ENCODE measurements around the gene CLTA. TPM values are rescaled to one million over a fixed set of nuclear protein-coding genes. Genes with fewer than 3 reads are reported as not detected.
"Not testable (repeated sequence)": the region's sequence is repeated elsewhere in the genome, so short reads cannot be mapped to it uniquely, and the experiment has no call there.

The CLTA gene
- total RNA-seq, 1 donor from 2014 or later, result 69.4 TPM

DNA sequence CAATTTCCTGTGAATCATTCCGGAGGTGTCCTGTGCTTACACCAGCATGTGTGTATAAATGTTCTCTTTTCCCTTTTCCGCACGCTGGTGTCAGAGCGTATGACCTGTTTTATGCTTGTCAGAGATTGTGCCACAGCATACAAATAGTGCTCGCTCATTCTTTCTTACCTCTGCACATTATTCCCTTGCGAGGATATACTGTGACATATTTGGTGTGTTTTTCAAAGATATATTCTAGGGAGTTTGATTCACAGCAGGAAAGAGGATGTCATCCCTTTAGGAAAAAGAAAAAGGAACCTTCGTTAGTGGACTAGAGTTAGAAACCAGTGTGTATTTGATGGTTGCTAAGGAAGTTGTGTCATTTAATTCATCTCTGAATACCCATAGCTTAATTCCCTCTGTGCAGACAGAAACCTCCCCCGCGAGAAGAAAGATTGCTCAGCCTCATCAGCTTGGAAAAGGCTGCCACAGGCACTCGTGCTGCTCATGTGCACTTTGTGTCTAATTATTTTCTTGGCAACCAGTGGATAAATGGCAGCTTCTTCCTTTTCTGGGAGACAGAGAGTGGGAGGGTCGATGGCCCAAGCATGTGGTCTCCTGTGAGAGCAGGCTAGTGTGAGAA is 36.3 kb upstream of the CLTA start:
- DNase-seq (ENCODE audit: missing footprints), result no peak
- peak; percentile 18 for ATAC-seq
- intact Hi-C loops (cut with DNase I), result no loop called here

GRCh38 chr9:36156116-36156515 is 34.6 kb upstream of the CLTA start:
- intact Hi-C loops (cut with DNase I), result no loop called here
- no peak for ATAC-seq
- DNase-seq (ENCODE audit: missing footprints), result no peak

DNA sequence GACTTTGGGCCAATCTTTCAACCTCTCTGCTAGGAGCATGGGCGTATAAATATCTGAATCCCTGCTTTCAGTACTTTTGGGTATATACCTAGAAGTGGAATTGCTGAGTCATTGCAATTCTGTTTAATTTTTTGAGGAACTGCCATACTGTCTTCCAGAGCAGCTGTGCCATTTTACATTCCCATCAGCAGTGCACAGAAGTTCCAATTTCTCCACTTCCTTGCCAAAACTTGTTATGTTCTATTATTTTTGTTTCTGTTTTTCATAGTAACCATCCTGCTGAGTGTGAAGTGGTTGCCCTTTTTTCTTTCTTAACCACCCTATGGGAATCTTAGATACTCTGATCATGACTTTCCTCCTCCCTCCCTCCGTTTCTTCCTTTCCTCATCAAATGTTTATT is 32.6 kb upstream of the CLTA start:
- DNase-seq (ENCODE audit: missing footprints) (no peak), ATAC-seq (peak; percentile 84)
- intact Hi-C loops (cut with DNase I), result no loop called here

DNA sequence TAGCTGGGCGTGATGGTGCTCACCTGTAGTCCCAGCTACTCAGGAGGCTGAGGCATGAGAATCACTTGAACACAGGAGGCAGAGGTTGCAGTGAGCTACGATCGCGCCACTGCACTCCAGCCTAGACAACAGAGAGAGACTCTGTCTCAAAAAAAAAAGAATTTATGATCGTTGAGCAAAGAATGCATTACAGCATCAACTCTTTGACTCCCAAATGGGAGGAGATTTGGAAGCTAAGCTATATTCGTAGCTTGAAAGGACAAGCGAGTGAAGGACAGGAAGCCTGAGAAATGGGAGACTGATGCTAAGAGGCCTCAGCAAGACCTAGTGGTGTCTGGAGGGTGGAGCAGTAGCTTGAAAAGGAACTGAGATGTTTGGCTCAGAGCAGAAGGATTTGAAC is 31.8 kb upstream of the CLTA start:
- intact Hi-C loops (cut with DNase I), result no loop called here
- ATAC-seq (peak; percentile 68), DNase-seq (ENCODE audit: missing footprints) (no peak)

DNA sequence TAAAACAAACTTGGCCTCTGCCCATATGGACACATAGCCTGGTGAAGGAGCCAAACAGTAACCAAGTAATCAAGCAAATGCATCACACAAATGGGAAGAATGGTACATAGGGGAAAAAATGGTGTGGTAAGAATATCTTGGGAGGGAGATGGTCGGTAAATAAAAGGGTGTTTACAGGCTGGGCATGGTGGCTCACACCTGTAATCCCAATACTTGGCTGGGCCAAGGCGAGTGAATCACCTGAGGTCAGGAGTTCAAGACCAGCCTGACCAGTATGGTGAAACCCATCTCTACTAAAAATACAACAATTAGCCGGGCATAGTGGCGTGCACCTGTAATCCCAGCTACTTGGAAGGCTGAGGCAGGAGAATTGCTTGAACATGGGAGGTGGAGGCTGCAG is 31.2 kb upstream of the CLTA start:
- intact Hi-C loops (cut with DNase I), result not testable (repeated sequence)

DNA sequence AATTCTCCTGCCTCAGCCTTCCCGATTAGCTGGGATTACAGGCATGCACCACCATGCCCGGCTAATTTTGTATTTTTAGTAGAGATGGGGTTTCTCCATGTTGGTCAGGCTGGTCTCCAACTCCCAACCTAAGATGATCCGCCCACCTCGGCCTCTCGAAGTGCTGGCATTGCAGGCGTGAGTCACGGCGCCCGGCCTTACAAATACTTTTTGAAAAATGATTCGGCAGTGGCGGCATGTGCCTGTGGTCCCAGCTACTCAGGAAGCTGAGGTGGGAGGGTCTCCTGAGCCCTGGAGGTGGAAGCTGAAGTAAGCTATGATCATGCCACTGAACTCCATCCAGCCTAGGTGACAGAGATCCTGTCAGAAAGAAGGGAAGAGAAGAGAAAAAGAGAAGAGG is 30.6 kb upstream of the CLTA start:
- ATAC-seq; intact Hi-C loops (cut with DNase I); DNase-seq (ENCODE audit: missing footprints): not testable (repeated sequence)

More for the DNA sequence above, 31.2 kb upstream of the CLTA start:
- DNase-seq (ENCODE audit: missing footprints); ATAC-seq: not testable (repeated sequence)

DNA sequence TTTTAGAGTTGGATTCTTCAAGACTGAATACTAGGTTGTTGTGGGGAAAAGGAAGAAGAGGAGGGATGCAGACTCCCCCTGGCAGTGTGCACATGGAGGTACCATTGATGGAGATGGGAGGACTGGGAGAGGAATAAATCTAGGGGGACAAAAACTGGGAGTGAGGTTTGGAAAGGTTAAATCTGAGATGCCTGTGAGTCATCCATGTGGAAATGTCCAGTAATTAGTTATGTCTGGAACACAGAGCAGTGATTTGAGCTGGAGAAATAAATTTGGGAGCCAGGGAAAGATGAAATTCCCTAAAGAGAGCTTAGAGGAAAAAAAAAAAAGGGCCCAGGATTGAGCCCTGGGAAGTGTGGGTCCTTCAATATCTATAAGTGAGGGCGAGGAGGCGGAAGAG is 29.5 kb upstream of the CLTA start:
- DNase-seq (ENCODE audit: missing footprints) (no peak), ATAC-seq (no peak)
- intact Hi-C loops (cut with DNase I), result no loop called here

DNA sequence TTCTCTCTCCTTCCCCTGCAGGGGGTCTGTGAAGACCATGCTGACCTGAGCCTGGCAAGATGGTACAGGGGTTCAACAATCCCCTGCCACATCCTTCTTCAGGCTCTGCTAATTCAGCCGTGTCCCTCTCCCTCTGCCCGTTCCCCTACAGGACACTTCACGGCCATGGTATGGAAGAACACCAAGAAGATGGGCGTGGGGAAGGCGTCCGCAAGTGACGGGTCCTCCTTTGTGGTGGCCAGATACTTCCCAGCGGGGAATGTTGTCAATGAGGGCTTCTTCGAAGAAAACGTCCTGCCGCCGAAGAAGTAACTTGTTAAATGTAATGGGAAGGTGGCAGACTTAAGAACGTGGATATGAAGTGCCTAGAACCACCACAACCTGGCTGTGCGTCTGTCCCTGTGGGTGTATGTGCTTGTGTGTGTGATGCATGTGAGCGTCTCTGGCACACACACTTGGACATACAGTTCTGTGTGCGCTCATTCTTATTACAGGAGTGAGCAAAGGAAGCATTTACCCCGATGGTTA is 28.4 kb upstream of the CLTA start:
- DNase-seq (ENCODE audit: missing footprints), result no peak

DNA sequence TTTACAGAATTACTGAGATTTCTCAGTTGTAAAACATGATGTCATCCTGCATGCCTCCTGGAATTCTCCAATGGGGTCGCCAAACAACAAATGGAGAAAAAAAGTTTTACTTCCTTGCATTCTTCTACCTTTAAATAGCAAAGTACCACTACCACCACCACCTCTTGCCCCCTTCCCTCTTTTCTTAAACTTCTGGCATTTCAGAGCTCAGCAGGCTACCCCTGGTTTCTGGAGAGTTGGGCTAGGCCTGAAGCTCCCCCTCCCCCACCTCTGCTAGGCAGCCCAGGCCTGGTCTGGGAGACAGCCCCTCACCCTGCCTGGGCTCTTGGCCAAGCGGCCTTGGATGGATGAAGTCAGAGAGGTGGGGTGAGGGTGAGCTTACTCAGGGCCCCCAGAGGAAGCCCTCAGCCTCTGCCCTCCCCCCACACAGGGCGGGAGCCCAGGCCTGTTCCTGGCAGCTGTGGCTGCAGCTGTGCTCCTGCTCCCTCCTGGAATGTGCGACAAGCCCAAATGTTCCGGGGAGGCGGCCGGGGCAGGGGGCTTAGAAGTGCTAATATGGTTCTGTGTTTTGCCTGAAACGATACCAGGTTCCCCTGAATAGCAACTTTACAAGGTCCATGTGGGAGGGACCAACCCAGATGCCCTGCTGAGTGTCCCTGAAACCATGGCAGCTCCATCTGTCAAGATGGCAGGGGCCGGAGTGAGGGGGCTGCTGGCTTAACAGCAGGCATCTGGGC is 27.5 kb upstream of the CLTA start:
- peak; percentile 87 for DNase-seq (ENCODE audit: missing footprints)
- intact Hi-C loops (cut with DNase I), result no loop called here

More for the DNA sequence above, 28.4 kb upstream of the CLTA start:
- no peak for ATAC-seq
- intact Hi-C loops (cut with DNase I), result no loop called here

GRCh38 chr9:36163786-36164170 is 26.9 kb upstream of the CLTA start:
- DNase-seq (ENCODE audit: missing footprints), result no peak
- ATAC-seq, result no peak
- intact Hi-C loops (cut with DNase I), result no loop called here

More for the DNA sequence above, 27.5 kb upstream of the CLTA start:
- peak; percentile 53 for ATAC-seq

DNA sequence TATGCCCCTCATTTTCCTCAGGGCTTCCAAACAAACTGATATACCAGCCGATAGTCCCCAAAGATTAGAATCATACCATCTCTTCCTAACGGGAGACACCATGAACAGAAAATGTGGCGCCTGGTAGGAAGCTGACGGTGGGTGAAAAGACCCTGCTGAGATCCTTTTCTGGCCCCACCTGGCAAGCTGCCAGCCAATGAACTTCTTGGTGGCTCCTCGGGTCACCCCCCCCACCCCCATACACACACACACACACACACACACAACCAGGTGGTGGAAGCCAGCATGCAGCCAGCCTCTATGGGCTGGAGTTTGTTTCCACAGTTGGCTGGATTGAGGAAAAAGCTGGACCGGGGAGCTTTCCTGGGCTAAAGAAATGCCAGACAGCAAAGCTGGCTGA is 26.3 kb upstream of the CLTA start:
- ATAC-seq, result no peak
- no peak for DNase-seq (ENCODE audit: missing footprints)
- intact Hi-C loops (cut with DNase I), result no loop called here

DNA sequence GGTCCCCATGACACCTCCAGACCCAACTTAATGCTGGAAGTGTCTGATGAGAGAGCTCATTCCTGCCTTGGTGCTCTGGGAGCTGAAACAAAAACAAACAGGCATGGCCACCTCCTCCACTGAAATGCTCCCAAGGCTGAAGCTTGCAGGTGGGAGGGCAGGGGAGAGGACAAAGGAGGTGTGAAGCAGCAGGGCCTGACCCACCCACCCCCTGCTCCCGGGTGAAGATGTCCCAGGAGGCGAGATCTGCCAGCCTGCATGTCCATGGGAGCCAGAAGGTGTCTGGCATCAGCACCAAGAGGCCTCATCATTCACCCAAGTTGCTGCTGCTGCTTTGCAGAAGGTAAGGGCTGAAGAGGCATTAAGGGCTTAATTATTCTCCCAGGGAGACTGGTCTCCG is 25.7 kb upstream of the CLTA start:
- intact Hi-C loops (cut with DNase I), result no loop called here
- ATAC-seq (no peak), DNase-seq (ENCODE audit: missing footprints) (no peak)

GRCh38 chr9:36165826-36166167 is 24.9 kb upstream of the CLTA start:
- intact Hi-C loops (cut with DNase I), result loop anchor here (1.0 kb wide), 1 partner anchor 62 kb away; no protein-coding TSS in a partner anchor
- peak; percentile 51 for ATAC-seq
- DNase-seq (ENCODE audit: missing footprints), result no peak

GRCh38 chr9:36166168-36166927 is 24.4 kb upstream of the CLTA start:
- ATAC-seq (peak; percentile 94), DNase-seq (ENCODE audit: missing footprints) (peak; percentile 93)
- intact Hi-C loops (cut with DNase I), result loop anchor here (1.0 kb wide), 1 partner anchor 63 kb away; no protein-coding TSS in a partner anchor

DNA sequence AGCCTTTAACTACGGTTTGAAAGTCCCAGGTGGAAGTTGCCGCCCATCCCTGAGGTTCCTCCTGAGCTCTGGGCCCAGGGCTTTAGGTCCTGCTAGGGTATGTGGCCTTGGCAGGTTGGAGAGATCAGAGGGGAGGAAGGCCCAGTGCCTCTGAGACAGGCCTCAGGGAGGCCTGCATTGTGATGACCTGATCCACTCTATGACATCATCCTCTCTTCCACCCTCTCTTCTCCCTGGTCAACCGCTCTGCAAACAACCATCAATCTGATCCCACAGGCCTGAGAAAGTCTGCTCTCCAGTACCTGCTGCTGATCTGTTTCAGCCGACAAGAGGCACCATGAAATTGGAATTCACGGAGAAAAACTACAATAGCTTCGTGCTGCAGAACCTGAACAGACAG is 21.6 kb upstream of the CLTA start, which contains the start of gene CCIN:
TSS of gene CCIN (plus strand) at position 223 of the 400 bp plus-strand sequence. CDS start at position 338, 115 bp downstream.
- ATAC-seq, result no peak
- intact Hi-C loops (cut with DNase I), result no loop called here
- DNase-seq (ENCODE audit: missing footprints), result no peak

GRCh38 chr9:36169708-36170107 is 21.0 kb upstream of the CLTA start:
- ATAC-seq (no peak), DNase-seq (ENCODE audit: missing footprints) (peak; percentile 69)
- intact Hi-C loops (cut with DNase I), result no loop called here

DNA sequence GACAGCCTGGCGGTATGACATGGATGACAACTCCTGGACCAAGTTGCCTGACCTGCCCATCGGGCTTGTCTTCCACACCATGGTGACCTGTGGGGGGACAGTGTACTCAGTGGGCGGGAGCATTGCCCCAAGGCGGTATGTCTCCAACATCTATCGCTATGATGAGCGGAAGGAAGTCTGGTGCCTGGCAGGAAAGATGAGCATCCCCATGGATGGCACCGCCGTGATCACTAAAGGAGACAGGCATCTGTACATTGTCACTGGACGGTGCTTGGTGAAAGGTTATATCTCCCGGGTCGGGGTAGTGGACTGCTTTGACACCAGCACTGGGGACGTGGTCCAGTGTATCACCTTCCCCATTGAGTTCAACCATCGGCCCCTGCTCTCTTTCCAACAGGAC is 20.2 kb upstream of the CLTA start:
- ATAC-seq (no peak), DNase-seq (ENCODE audit: missing footprints) (no peak)
- intact Hi-C loops (cut with DNase I), result no loop called here

DNA sequence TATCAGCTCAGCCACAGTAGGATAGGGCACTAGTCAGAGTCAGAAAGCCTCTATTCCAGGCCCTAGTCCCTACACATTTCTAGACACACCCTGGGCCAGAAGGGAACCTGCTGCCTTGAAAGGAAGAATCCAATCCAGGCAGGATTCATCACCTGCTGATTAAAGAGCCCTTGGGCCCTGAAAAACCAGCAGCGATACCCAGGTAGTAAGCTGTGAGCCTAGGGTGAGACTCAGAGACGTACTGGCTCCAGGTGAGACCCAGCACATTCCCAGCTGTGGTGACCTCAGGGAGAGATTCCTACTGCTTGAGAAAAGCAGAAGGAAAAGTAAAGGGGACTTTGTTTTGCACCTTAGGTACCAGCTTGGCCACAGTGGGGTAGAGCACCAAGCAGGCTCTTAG is 16.9 kb upstream of the CLTA start:
- intact Hi-C loops (cut with DNase I), result no loop called here
- DNase-seq (ENCODE audit: missing footprints) (no peak), ATAC-seq (no peak)

- intact Hi-C loops (cut with DNase I), result no loop called here
- no peak for DNase-seq (ENCODE audit: missing footprints)
- no peak for ATAC-seq
Observed at GRCh38 chr9:36174271-36174670, 16.4 kb upstream of the CLTA start.

All from Right ventricle myocardium inferior (tissue), 1 donor.